HL-60 (cell line): Measurements from ENCODE around the gene WWOX.

Source experiments
- GABPA ChIP-seq: IDR thresholded peaks from 2 replicates; pipeline ENCODE4 v1.6.1; 2012; ENCODE audit warnings: low read depth
- POLR2AphosphoS5 ChIP-seq: IDR thresholded peaks from 2 replicates; pipeline ENCODE4 v1.6.1; 2012; ENCODE audit warnings: low read depth
- TF ChIP-seq, protein P1 (sequence below): IDR thresholded peaks from one replicate; pipeline ENCODE4 v1.5.1; 2011; ENCODE audit warnings: low read length, control low read depth, inconsistent platforms; ENCODE audit not compliant: insufficient read depth
- TF ChIP-seq, protein P2 (sequence below): IDR thresholded peaks from 2 replicates; pipeline ENCODE4 v1.6.1; 2012; ENCODE audit warnings: low read depth; ENCODE audit not compliant: insufficient replicate concordance

DNA sequence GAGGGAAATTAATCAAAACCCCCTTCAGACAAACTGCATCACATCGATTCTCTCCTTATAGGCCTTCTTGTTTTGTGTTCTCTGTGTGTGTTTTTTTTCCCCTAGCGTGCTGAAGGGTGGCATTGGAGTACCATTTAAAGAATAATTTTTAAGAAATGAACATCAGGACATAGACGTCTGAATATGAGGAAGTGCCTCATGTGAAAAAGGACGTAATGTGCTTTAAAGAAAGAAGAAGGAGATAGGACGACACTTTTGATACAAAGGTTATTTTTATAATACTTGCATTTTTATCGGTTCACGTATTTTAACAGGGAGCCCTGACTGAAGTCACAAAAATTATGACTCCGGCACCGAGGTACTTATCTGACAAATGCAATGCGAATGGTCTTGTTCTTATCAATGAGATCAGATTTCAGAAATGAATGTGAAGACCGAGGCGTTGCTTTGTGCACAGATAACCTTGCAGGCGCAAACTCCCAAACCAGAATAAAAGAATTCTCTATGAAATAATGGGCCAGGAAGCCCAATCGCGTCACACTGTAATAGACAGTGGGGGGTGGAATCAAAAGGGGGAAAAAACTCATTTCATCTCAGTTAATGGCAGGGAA, 894.8 kb downstream of the WWOX start:
- TF ChIP-seq, protein P1, sequence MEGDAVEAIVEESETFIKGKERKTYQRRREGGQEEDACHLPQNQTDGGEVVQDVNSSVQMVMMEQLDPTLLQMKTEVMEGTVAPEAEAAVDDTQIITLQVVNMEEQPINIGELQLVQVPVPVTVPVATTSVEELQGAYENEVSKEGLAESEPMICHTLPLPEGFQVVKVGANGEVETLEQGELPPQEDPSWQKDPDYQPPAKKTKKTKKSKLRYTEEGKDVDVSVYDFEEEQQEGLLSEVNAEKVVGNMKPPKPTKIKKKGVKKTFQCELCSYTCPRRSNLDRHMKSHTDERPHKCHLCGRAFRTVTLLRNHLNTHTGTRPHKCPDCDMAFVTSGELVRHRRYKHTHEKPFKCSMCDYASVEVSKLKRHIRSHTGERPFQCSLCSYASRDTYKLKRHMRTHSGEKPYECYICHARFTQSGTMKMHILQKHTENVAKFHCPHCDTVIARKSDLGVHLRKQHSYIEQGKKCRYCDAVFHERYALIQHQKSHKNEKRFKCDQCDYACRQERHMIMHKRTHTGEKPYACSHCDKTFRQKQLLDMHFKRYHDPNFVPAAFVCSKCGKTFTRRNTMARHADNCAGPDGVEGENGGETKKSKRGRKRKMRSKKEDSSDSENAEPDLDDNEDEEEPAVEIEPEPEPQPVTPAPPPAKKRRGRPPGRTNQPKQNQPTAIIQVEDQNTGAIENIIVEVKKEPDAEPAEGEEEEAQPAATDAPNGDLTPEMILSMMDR, result no peak
- TF ChIP-seq POLR2AphosphoS5 (no peak), GABPA (no peak)
- TF ChIP-seq, protein P2, sequence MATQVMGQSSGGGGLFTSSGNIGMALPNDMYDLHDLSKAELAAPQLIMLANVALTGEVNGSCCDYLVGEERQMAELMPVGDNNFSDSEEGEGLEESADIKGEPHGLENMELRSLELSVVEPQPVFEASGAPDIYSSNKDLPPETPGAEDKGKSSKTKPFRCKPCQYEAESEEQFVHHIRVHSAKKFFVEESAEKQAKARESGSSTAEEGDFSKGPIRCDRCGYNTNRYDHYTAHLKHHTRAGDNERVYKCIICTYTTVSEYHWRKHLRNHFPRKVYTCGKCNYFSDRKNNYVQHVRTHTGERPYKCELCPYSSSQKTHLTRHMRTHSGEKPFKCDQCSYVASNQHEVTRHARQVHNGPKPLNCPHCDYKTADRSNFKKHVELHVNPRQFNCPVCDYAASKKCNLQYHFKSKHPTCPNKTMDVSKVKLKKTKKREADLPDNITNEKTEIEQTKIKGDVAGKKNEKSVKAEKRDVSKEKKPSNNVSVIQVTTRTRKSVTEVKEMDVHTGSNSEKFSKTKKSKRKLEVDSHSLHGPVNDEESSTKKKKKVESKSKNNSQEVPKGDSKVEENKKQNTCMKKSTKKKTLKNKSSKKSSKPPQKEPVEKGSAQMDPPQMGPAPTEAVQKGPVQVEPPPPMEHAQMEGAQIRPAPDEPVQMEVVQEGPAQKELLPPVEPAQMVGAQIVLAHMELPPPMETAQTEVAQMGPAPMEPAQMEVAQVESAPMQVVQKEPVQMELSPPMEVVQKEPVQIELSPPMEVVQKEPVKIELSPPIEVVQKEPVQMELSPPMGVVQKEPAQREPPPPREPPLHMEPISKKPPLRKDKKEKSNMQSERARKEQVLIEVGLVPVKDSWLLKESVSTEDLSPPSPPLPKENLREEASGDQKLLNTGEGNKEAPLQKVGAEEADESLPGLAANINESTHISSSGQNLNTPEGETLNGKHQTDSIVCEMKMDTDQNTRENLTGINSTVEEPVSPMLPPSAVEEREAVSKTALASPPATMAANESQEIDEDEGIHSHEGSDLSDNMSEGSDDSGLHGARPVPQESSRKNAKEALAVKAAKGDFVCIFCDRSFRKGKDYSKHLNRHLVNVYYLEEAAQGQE, result no peak
